CD4-positive, alpha-beta T cell (primary cell): ENCODE data around the gene A2M. TPM values are rescaled to one million over a fixed set of nuclear protein-coding genes. Genes with fewer than 3 reads are reported as not detected.
"Not testable (repeated sequence)": the region's sequence is repeated elsewhere in the genome, so short reads cannot be mapped to it uniquely, and the experiment has no call there.

Experiments used
- ATAC-seq: fragments of 200-7000 bp; cut with Tn5 transposase; one replicate; pipeline ENCODE4 v1.10.0; 2022; ENCODE audit warnings: mild to moderate bottlenecking; ENCODE audit not compliant: poor library complexity
- CTCF ChIA-PET: fragments of 350-600 bp; sonication (Branson Sonifier 250); formaldehyde crosslinking; loops from one replicate; lab custom pipeline; 2021; ENCODE audit warnings: antibody characterized with exemption, inconsistent platforms; lab: Charles Lee
- POLR2A ChIA-PET: fragments of 350-600 bp; sonication (Branson Sonifier 250); formaldehyde crosslinking; loops from one replicate; lab custom pipeline; 2021; ENCODE audit warnings: antibody characterized with exemption, inconsistent platforms; lab: Charles Lee
- DNase-seq, 14 experiments: peaks; one replicate each; pipeline ENCODE4 v3.0.0-alpha.2; 2013 to 2020; ENCODE audit warnings: mixed read lengths in 2 of 14
- H3K27ac ChIP-seq, 2 donors: one replicate each; pipeline versions ENCODE4 v1.5.1 to v1.7.0; 2013; ENCODE audit warnings: low read length in 2 of 2, low read depth in 1 of 2, mild to moderate bottlenecking in 1 of 2
- H3K27me3 ChIP-seq, 2 experiments: 1 replicate in 1 of 2; 2 replicates in 1 of 2; pipeline versions ENCODE4 v1.6.1 to v1.7.0; 2013; ENCODE audit warnings: low read length in 2 of 2, control low read depth in 1 of 2, mild to moderate bottlenecking in 1 of 2, moderate library complexity in 1 of 2; ENCODE audit not compliant: insufficient read depth in 2 of 2, control insufficient read depth in 1 of 2
- H3K36me3 ChIP-seq: one replicate; pipeline ENCODE4 v1.6.1; 2013; ENCODE audit warnings: low read length, control low read depth; ENCODE audit not compliant: insufficient read depth
- H3K4me1 ChIP-seq: one replicate; pipeline ENCODE4 v1.6.1; 2013; ENCODE audit warnings: low read length, control low read depth; ENCODE audit not compliant: insufficient read depth
- H3K4me3 ChIP-seq: one replicate; pipeline ENCODE4 v1.5.1; 2013; ENCODE audit warnings: mild to moderate bottlenecking, low read length, moderate library complexity
- H3K9me3 ChIP-seq, 2 experiments: 1 replicate in 1 of 2; 2 replicates in 1 of 2; pipeline versions ENCODE4 v1.6.1 to v1.7.0; 2013; ENCODE audit warnings: low read length in 2 of 2, mild to moderate bottlenecking in 2 of 2, control low read depth in 1 of 2, moderate library complexity in 1 of 2; ENCODE audit not compliant: control insufficient read depth in 1 of 2, insufficient read depth in 1 of 2
- H3K27ac Mint-ChIP-seq: one replicate; pipeline ENCODE4 v1.8.0; 2020; ENCODE audit warnings: mixed read lengths
- H3K27me3 Mint-ChIP-seq: one replicate; pipeline ENCODE4 v1.8.0; 2021; ENCODE audit warnings: mixed read lengths
- H3K36me3 Mint-ChIP-seq: one replicate; pipeline ENCODE4 v1.8.0; 2021; ENCODE audit warnings: low read depth, mixed read lengths
- H3K4me1 Mint-ChIP-seq: one replicate; pipeline ENCODE4 v1.8.0; 2021; ENCODE audit warnings: low read depth, mixed read lengths
- H3K4me3 Mint-ChIP-seq: one replicate; pipeline ENCODE4 v1.8.0; 2020; ENCODE audit warnings: mild to moderate bottlenecking, mixed read lengths
- H3K9me3 Mint-ChIP-seq: one replicate; pipeline ENCODE4 v1.8.0; 2020; ENCODE audit warnings: mixed read lengths
- CTCF ChIP-seq: fragments of 200-600 bp; IDR thresholded peaks from one replicate; pipeline ENCODE4 v1.8.0; 2022; ENCODE audit warnings: antibody characterized with exemption, mild to moderate bottlenecking
- intact Hi-C, 2 experiments: fragments of 100-400 bp; cut with DNase I in 1 of 2; cut with micrococcal nuclease in 1 of 2; formaldehyde crosslinking; loops; one replicate each; pipeline versions ENCODE4 v1.15.1 to v1.9.0; 2023 to 2025; cut with DNase I, micrococcal nuclease
- total RNA-seq, 174 experiments: library from RNA in 2 of 174; stranded (reverse) in 2 of 174; gene quantifications; one replicate each; pipeline ENCODE4 v1.2.3 and lab custom pipeline; 2021 to 2026

The A2M gene
- total RNA-seq, 2 experiments from 2014 or later = not detected

GRCh38 chr12:9144730-9145106, 29.0 kb upstream of the A2M start:
- H3K9me3 ChIP-seq = peaks cover 0 to 6% of the 10 kb centered on the region in 2 experiments
- CTCF ChIA-PET = no interaction called here
- ATAC-seq = no peak
- no peaks in the 10 kb centered on the region for H3K4me1 ChIP-seq
- Mint-ChIP-seq H3K27me3 (no peaks in the 10 kb centered on the region), H3K4me1 (no peaks in the 10 kb centered on the region), H3K36me3 (peaks cover 38% of the 10 kb centered on the region), H3K4me3 (no peak overlapping the region), H3K9me3 (peaks cover 9% of the 10 kb centered on the region), H3K27ac (no peak overlapping the region)
- intact Hi-C loops = no loop called here
- no peaks in the 10 kb centered on the region for H3K27me3 ChIP-seq
- H3K27ac ChIP-seq = no peak overlapping the region
- DNase-seq = no peak
- POLR2A ChIA-PET = no interaction called here
- no peak for TF ChIP-seq CTCF
- H3K4me3 ChIP-seq = no peak overlapping the region
- H3K36me3 ChIP-seq = peaks cover 10% of the 10 kb centered on the region

GRCh38 chr12:9143929-9144729, 28.4 kb upstream of the A2M start:
- H3K4me1 Mint-ChIP-seq = no peaks in the 10 kb centered on the region
- no peaks in the 10 kb centered on the region for H3K27me3 Mint-ChIP-seq
- DNase-seq = no peak
- intact Hi-C loops = no loop called here
- peaks cover 9% of the 10 kb centered on the region for H3K9me3 Mint-ChIP-seq
- Histone ChIP-seq H3K27me3 (no peaks in the 10 kb centered on the region), H3K9me3 (peaks cover 0 to 6% of the 10 kb centered on the region in 2 experiments), H3K36me3 (peaks cover 6% of the 10 kb centered on the region), H3K4me1 (no peaks in the 10 kb centered on the region), H3K27ac (no peak overlapping the region), H3K4me3 (no peak overlapping the region)
- CTCF ChIA-PET = no interaction called here
- no peak overlapping the region for H3K4me3 Mint-ChIP-seq
- POLR2A ChIA-PET = no interaction called here
- peaks cover 38% of the 10 kb centered on the region for H3K36me3 Mint-ChIP-seq
- no peak overlapping the region for H3K27ac Mint-ChIP-seq
- TF ChIP-seq CTCF = no peak
- ATAC-seq = no peak

- CTCF ChIA-PET = no interaction called here
- no peak for DNase-seq
- Mint-ChIP-seq H3K4me1 (no peaks in the 10 kb centered on the region), H3K27ac (no peak overlapping the region), H3K36me3 (peaks cover 33% of the 10 kb centered on the region), H3K27me3 (no peaks in the 10 kb centered on the region), H3K4me3 (no peak overlapping the region), H3K9me3 (peaks cover 9% of the 10 kb centered on the region)
- Histone ChIP-seq H3K36me3 (peaks cover 6% of the 10 kb centered on the region), H3K9me3 (peaks cover 0 to 6% of the 10 kb centered on the region in 2 experiments), H3K27ac (no peak overlapping the region), H3K27me3 (no peaks in the 10 kb centered on the region), H3K4me1 (no peaks in the 10 kb centered on the region), H3K4me3 (no peak overlapping the region)
- no peak for TF ChIP-seq CTCF
- no peak for ATAC-seq
- POLR2A ChIA-PET = no interaction called here
- intact Hi-C loops = no loop called here
Observed at GRCh38 chr12:9143137-9143536, 27.4 kb upstream of the A2M start.

- H3K27ac ChIP-seq, H3K27me3 ChIP-seq, intact Hi-C loops, H3K36me3 ChIP-seq, DNase-seq, H3K9me3 Mint-ChIP-seq, H3K27ac Mint-ChIP-seq, CTCF ChIA-PET, H3K27me3 Mint-ChIP-seq, POLR2A ChIA-PET, H3K4me1 Mint-ChIP-seq, H3K4me3 ChIP-seq, H3K4me3 Mint-ChIP-seq, ATAC-seq, H3K4me1 ChIP-seq, H3K9me3 ChIP-seq: not testable (repeated sequence)
- H3K36me3 Mint-ChIP-seq = peaks cover 10% of the 10 kb centered on the region
Observed at GRCh38 chr12:9139588-9140290, 24.0 kb upstream of the A2M start.
